ENCODE data around the gene MAP4K3.

DNA sequence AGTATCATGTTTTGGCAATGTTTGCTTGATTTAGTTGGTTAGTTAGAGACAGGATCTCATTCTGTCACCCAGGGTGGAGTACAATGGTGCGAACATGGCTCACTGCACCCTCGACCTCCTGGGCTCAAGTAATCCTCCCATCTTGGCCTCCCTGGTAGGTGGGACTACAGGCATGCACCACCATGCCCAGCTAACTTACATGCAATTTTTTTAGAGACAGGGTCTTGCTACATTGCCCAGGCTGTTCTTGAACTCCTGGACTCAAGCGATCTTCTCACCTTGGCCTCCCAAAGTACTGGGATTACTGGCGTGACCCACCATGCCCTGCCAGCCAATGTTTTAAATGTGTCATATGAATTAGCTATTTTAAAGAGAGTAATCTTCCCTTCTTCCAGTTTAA lies 177.0 kb downstream of the MAP4K3 start:
- TF ChIP-seq, protein P1, sequence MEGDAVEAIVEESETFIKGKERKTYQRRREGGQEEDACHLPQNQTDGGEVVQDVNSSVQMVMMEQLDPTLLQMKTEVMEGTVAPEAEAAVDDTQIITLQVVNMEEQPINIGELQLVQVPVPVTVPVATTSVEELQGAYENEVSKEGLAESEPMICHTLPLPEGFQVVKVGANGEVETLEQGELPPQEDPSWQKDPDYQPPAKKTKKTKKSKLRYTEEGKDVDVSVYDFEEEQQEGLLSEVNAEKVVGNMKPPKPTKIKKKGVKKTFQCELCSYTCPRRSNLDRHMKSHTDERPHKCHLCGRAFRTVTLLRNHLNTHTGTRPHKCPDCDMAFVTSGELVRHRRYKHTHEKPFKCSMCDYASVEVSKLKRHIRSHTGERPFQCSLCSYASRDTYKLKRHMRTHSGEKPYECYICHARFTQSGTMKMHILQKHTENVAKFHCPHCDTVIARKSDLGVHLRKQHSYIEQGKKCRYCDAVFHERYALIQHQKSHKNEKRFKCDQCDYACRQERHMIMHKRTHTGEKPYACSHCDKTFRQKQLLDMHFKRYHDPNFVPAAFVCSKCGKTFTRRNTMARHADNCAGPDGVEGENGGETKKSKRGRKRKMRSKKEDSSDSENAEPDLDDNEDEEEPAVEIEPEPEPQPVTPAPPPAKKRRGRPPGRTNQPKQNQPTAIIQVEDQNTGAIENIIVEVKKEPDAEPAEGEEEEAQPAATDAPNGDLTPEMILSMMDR (conservative IDR thresholded peaks at IDR 0.05; ENCODE audit: low read length): no peak
- no peak for TF ChIP-seq EZH2phosphoT487 (IDR thresholded peaks at IDR 0.05; ENCODE audit: borderline replicate concordance, low read depth, low read length)
